GM19463 (cell line): Measurements from ENCODE around the gene SMURF1.
"Not testable (repeated sequence)": the region's sequence is repeated elsewhere in the genome, so short reads cannot be mapped to it uniquely, and the experiment has no call there.

Experiments
- ATAC-seq: cut with Tn5 transposase; IDR thresholded peaks from one replicate; pipeline ENCODE4 v1.9.1; 2021; ENCODE audit warnings: mild to moderate bottlenecking, moderate library complexity; ENCODE audit not compliant: unreplicated experiment

SMURF1 gene

GRCh38 chr7:99054781-99055180 is 89.1 kb downstream of the SMURF1 start:
- no peak for ATAC-seq

DNA sequence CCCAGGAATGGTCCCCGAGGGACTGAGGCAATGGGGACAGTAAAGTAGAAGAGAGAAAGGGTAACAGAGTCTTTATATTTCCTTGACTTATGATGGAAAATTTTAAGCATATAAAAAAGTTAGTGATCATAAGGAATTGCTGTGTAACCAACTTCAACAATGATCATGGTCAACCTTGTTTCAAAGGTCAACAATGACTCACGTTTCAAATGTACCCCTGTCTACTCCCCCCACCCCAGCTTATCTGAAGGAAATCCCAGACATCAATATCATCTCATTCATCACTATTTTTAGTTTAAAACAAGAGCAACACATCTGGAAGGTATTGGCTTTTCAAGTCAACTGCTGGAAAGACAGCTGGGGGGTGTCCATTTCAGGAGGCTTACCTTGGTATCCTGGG is 92.9 kb downstream of the SMURF1 start:
- no peak for ATAC-seq

DNA sequence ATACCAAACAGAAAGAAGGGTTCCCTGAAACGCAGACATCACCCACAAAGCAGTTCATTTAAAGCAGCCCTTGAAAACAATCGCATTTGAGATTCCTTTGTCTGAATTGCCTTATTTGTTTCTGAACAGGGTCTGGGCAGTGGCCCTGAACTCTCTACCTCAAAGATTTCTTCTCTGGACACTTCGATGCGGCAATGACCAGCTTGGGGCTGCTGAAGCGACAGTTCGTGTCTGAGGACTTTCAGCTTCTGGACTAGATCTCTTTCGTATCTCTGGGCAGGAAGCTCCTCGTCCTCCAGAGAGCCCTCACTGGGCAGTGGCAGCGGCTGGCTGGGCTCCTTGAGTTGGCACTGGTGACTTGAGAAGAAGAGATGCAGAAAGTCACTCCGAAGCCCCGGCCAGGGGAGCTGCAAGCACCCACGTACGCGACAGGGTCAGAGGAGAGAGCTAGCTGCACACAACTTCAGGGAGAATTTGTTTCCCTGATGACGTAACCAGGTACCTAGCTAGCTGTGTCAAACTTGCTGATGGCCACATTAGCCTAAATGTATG is 96.3 kb downstream of the SMURF1 start:
- ATAC-seq = no peak

GRCh38 chr7:99046722-99047121 is 97.2 kb downstream of the SMURF1 start:
- ATAC-seq = no peak

GRCh38 chr7:99046262-99046661 is 97.6 kb downstream of the SMURF1 start:
- ATAC-seq = not testable (repeated sequence)

- not testable (repeated sequence) for ATAC-seq
Measured at GRCh38 chr7:99044858-99045257, 99.0 kb downstream of the SMURF1 start.

GRCh38 chr7:99042957-99043356 is 101.0 kb downstream of the SMURF1 start:
- no peak for ATAC-seq

DNA sequence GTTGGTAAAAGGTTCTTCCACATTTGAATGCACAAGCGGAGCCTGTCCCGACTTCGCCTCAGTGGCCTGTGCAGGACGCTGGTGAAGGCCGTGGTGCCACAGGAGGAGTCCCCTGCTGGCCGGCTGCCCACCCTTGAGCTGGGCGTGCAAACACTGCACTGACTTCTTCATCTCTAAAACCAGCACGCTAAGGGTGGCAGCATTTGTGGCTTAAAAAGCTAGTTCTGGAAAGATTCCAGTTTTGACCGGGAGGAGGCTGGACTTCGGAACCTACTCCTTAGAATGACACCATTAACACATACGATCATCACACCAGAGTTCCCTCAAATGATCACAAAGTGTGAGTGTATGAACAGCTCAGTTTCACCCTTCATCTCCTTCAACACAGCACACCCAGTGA is 102.4 kb downstream of the SMURF1 start:
- ATAC-seq = no peak

DNA sequence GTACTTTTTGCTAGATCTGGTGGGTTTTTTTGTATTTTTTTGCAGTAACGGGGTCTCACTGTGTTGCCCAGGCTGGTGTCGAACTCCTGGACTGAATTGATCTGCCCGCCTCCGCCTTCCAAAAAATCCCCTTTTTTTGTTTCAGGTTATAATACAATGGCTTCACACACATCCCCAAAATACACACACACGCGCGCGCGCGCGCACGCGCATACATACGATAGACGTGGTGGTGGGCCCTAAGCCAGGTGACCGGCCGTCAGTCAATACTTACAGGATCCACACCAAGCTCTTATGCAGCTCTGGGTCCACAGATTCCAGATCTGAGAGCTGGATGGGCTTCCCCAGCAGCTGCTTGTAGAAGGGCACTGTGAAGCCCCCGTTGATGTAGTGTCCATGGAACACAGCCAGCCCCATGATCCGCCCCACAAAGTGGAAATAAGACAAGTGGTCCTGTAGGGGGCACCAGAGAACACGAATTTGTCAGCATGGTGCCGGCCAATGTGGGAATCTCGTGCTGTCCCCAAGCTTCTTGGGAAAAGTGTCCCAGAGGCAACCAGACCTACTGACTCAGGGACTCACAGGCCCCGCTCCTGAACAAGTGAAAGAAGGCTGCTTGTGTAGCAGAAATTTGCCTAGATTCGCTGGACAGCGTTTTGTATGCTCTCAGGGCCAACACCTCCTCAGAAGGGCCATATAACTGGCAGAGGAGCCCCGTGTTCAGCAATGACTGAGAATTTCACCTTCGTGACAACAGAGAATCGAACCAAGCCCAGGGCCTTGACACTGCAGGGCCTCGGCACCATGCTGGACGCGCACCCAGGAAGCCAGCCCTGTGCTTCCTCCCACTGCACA is 103.6 kb downstream of the SMURF1 start:
- no peak for ATAC-seq

DNA sequence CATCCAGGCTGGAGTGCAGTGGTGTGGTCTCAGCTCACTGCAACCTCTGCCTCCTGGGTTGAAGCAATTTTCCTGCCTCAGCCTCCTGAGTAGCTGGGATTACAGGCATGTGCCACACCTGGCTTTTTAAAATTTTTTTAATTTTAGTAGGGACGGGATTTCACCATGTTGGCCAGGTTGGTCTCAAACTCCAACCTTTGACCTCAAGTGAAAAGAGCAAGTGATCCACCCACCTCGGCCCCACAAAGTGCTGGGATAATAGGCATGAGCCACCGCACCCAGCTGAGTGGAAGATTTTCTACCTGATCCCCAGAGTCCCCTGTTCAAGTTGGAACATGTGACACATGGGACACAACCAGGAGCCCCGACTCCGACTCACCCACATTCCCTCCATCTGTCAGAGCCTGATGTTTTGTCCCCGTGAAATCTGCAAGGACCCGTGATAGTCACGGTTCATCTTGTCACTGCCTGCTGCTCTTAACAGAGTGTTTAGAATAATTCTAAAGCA is 104.5 kb downstream of the SMURF1 start:
- no peak for ATAC-seq

GRCh38 chr7:99038086-99038855 is 105.6 kb downstream of the SMURF1 start:
- ATAC-seq = no peak

- no peak for ATAC-seq
Measured at GRCh38 chr7:99037327-99037940, 106.5 kb downstream of the SMURF1 start.

DNA sequence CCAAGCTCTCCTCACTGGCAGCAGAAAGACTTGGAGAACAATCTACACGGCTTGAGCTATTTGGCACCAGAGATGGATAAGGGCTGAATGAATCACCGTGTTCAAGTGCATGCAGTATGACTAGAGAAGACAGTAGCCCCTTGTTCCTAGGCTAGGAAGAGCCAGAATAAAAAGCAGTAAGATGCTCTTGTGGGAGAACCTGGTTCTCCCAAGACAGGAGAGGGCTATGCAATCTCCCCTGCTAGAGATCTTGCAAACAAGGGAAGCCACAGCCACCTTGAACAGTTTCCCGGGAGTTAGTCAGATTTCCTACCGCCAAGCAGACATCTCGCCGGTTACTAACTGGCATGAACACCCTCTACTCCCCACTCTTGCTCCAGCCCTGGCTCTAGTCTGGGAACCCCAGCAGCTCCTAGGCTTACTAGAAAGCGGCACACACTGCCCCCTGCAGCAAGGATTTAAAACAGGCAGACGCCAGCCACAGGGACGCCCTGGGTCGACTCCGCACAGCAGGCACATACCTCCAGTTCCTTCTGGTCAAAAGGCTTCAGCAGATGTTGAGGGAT is 107.3 kb downstream of the SMURF1 start:
- ATAC-seq = no peak

DNA sequence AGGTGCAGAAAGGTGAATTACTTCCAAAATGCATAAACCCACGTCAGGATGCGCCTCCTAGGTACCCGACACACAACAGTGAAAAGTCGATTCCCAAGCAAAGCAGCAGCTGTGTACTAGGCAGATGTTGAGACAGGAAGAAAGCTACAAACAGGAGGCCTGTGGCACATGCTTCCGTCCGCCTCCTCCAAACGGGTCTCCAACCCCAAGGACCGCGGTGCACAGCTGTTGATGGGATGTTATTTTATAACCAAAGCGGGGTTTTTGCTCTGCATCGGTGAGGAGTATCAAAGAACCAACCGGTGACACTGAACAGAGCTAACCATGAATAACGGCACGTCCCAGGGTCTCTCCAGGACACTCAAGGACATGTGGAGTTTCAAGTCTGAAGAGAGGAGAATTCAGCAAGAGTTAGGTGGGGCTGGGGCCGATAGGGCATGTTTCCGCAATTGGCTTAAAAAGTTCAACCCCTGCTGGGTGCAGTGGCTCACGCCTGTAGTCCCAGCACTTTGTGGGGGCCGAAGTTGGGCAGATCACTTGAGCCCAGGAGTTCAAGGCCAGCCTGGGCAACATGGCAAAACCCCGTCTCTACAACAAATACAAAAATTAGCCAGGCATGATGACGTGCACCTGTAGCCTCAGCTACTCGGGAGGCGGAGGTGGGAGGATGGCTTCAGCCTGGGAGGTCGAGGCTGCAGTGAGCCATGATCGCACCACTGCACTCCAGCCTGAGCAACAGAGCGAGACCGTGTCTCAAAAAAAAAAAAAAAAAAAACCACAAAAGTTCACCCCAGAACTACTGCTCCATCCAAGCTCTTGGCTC is 108.0 kb downstream of the SMURF1 start:
- ATAC-seq = no peak

DNA sequence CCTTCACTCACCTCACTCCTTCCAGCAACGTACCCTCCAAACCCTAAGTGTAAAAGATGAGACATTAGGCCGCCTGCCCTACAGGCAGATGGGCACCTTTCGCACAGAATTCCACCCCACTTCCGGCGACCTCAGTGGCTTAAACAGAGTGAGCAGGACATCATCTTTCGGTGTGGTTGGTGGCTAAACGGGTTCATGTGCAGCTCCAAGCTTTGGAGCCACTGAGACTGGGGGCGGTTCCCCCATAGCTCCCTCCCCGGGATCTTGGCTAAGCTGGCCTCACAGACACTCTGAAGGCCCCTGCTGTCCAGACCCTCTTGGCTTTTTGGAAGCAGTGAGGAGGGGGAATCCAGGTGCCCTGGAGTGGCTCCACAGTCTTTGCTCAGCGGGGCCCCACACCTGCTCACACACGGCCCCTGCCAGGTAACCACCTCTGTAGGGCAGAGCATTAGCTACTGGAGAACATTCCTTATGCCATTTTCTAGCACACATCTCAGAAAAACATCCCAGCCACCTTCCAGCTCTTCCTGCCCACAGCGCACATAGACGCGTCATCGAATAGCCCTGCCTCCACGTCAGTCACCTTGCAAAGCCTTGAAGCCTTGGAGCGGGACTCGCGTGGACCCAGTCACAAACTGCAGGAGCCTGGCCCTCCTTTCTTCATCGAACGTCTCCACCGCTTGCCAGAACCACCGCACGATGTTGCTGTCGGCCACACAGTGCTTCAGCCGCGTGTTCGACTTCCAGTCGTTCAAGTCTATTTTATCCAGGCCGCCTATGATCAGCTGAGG is 108.8 kb downstream of the SMURF1 start:
- no peak for ATAC-seq

DNA sequence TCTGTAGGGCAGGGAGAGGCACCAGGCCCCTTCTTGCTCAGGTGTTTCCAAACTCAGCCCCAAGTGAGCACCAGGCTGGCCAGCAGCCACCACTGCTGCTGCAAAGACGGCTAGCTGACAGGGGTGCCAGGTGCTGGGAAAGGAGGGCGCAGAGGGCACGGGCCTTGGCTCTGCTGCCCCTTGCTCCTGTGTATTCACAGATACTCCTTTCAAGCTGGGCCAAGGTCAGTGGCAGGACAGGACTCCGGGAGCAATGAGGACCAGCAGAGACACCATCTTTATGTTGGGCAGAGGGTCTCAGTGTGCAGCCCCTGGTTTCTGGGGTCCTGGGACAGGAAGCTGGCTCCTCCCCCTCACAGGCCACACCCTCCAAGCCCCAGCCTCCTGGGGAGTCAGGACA is 110.1 kb downstream of the SMURF1 start:
- ATAC-seq = no peak

DNA sequence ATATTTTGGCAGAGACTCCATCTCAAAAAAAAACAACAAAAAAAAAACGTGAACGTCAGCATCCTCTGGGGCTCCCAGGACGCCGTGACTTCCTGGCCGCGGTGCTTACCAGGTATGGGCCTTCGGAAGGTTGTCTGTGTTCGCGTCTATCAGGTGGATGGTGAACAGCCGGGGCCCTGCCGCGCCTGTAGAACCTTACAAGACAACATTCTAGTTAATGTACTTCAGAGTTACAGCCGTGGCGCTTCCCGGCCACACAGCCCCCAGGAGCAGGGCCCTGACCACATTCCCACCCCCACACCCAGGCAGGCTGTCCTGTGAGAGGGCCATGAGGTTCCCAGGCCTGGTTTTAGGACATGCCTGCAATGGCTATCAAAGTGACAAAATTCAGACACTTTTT is 111.0 kb downstream of the SMURF1 start:
- no peak for ATAC-seq

GRCh38 chr7:99031496-99031895 is 112.4 kb downstream of the SMURF1 start:
- ATAC-seq = no peak

GRCh38 chr7:99030951-99031350 is 113.0 kb downstream of the SMURF1 start:
- no peak for ATAC-seq
